Endothelial cell of umbilical vein (primary cell): ENCODE data around the gene PPM1N. TPM values are rescaled to one million over a fixed set of nuclear protein-coding genes. Genes with fewer than 3 reads are reported as not detected.

Source experiments
- BruUV-seq: library from RNA; stranded (reverse); fragments of 400-500 nt; replicated peaks from 2 replicates; lab custom pipeline; 2021; lab: Mats Ljungman, UMichigan
- CTCF ChIA-PET: fragments of 300-600, 350-600 bp; sonication (Branson Sonifier 250); formaldehyde crosslinking; loops from one replicate; lab custom pipeline; 2021; ENCODE audit warnings: antibody characterized with exemption, inconsistent platforms; lab: Charles Lee
- POLR2A ChIA-PET: fragments of 300-600, 350-600 bp; sonication (Branson Sonifier 250); formaldehyde crosslinking; loops from one replicate; lab custom pipeline; 2021; ENCODE audit warnings: antibody characterized with exemption, inconsistent platforms; lab: Charles Lee
- DNase-seq: peaks from one replicate; pipeline ENCODE4 v3.0.0-alpha.2; 2011; ENCODE audit warnings: low read depth, low spot score
- FAIRE-seq: peaks from 2 replicates; lab custom pipeline; 2011; peaks lifted over from hg19 to GRCh38; lab: Jason Lieb, UNC
- H2AFZ ChIP-seq: 2 replicates; pipeline ENCODE4 v1.6.0; 2012; ENCODE audit warnings: low read depth, low read length, control low read depth, inconsistent platforms
- H3K27ac ChIP-seq: 2 replicates; pipeline ENCODE4 v1.5.1; 2011; ENCODE audit warnings: low read depth, mild to moderate bottlenecking, control low read depth, low read length, moderate library complexity; ENCODE audit not compliant: insufficient read depth
- H3K27me3 ChIP-seq, 2 experiments: 2 replicates each; pipeline versions ENCODE4 v1.6.0 to v1.6.1; 2011; ENCODE audit warnings: low read length in 2 of 2, mixed read lengths in 1 of 2; ENCODE audit not compliant: control insufficient read depth in 2 of 2, insufficient read depth in 2 of 2
- H3K36me3 ChIP-seq, 2 experiments: 2 replicates in 1 of 2; 3 replicates in 1 of 2; pipeline ENCODE4 v1.5.1; 2011; ENCODE audit warnings: low read length in 2 of 2, mild to moderate bottlenecking in 1 of 2, moderate library complexity in 1 of 2; ENCODE audit not compliant: control insufficient read depth in 2 of 2, insufficient read depth in 2 of 2; ENCODE audit errors: extremely low read depth in 1 of 2
- H3K4me1 ChIP-seq: 3 replicates; pipeline ENCODE4 v1.5.1; 2011; ENCODE audit warnings: mild to moderate bottlenecking, low read length; ENCODE audit not compliant: control insufficient read depth, insufficient read depth; ENCODE audit errors: extremely low read depth
- H3K4me2 ChIP-seq: 2 replicates; pipeline ENCODE4 v1.6.1; 2011; ENCODE audit warnings: low read length, control low read depth, mixed read lengths; ENCODE audit not compliant: insufficient read depth
- H3K4me3 ChIP-seq, 3 experiments: fragments of 200-600 bp in 1 of 3; sonication (generic), shearing (Covaris generic) in 1 of 3; replicated peaks in 1 of 3; 2 replicates each; pipeline ENCODE4 v1.5.1; 2011 to 2016; ENCODE audit warnings: control low read depth in 3 of 3, low read length in 3 of 3, mild to moderate bottlenecking in 2 of 3, inconsistent platforms in 1 of 3, low read depth in 1 of 3, moderate library complexity in 1 of 3; ENCODE audit not compliant: insufficient read depth in 1 of 3
- H3K79me2 ChIP-seq: 2 replicates; pipeline ENCODE4 v1.6.0; 2012; ENCODE audit warnings: low read length, inconsistent platforms; ENCODE audit not compliant: control insufficient read depth, insufficient read depth
- H3K9ac ChIP-seq: replicated peaks from 2 replicates; pipeline ENCODE3; 2011; ENCODE audit warnings: low read length, control low read depth; ENCODE audit not compliant: insufficient read depth; ENCODE audit errors: extremely low read depth
- H3K9me1 ChIP-seq: replicated peaks from 3 replicates; pipeline ENCODE4 v1.6.0; 2011; ENCODE audit warnings: mild to moderate bottlenecking, low read length; ENCODE audit not compliant: control insufficient read depth, insufficient read depth; ENCODE audit errors: extremely low read depth
- H3K9me3 ChIP-seq: replicated peaks from 2 replicates; pipeline ENCODE4 v1.5.1; 2012; ENCODE audit warnings: low read length, inconsistent platforms; ENCODE audit not compliant: control insufficient read depth, insufficient read depth
- H4K20me1 ChIP-seq: replicated peaks from 2 replicates; pipeline ENCODE3; 2011; ENCODE audit warnings: mild to moderate bottlenecking, low read length; ENCODE audit not compliant: control insufficient read depth, insufficient read depth; ENCODE audit errors: extremely low read depth
- EZH2 ChIP-seq: IDR thresholded peaks from 2 replicates; pipeline ENCODE4 v1.6.1; 2012; ENCODE audit warnings: borderline replicate concordance, low read depth, mild to moderate bottlenecking, moderate library complexity, low read length, inconsistent platforms; ENCODE audit not compliant: severe bottlenecking
- FOS ChIP-seq: IDR thresholded peaks from 2 replicates; pipeline ENCODE4 v1.6.1; 2011; ENCODE audit warnings: mild to moderate bottlenecking, low read length, moderate library complexity, borderline replicate concordance; ENCODE audit not compliant: insufficient read depth
- GATA2 ChIP-seq: IDR thresholded peaks from 2 replicates; pipeline ENCODE4 v1.7.0; 2011; ENCODE audit warnings: low read depth, mild to moderate bottlenecking, moderate library complexity, mixed read lengths, low read length; ENCODE audit not compliant: insufficient read length, insufficient read depth
- JUN ChIP-seq: IDR thresholded peaks from 2 replicates; pipeline ENCODE4 v1.6.1; 2011; ENCODE audit warnings: borderline replicate concordance, low read depth; ENCODE audit not compliant: insufficient read length, insufficient read depth
- MYC ChIP-seq: IDR thresholded peaks from one replicate; pipeline ENCODE4 v1.6.1; 2011; ENCODE audit warnings: mild to moderate bottlenecking, low read depth, low read length
- POLR2A ChIP-seq: IDR thresholded peaks from 2 replicates; pipeline ENCODE4 v1.6.1; 2012; ENCODE audit warnings: low read depth, mild to moderate bottlenecking, control low read depth, low read length
- POLR2AphosphoS5 ChIP-seq: IDR thresholded peaks from 2 replicates; pipeline ENCODE4 v1.6.1; 2012; ENCODE audit warnings: low read depth, mild to moderate bottlenecking, control low read depth, low read length, moderate library complexity; ENCODE audit not compliant: insufficient read depth
- dilution Hi-C: fragments of 300-500 bp; cut with MboI; formaldehyde crosslinking; loops from one replicate; pipeline ENCODE4 v1.15.0; 2019; ENCODE audit warnings: low sequenced_read_pairs; ENCODE audit not compliant: extremely low pct_ligation_motif_present
- intact Hi-C: fragments of 100-400 bp; cut with micrococcal nuclease; formaldehyde crosslinking; loops from one replicate; pipeline ENCODE4 v1.10.0; 2022
- polyA plus RNA-seq, 4 experiments: library from polyadenylated mRNA; depleted of rRNA in 3 of 4; stranded (reverse) in 3 of 4; unstranded in 1 of 4; fragments of >200 nt; gene quantifications; 2 replicates each; pipeline versions ENCODE4 v1.2.1 to v1.2.3, GENCODE V29; 2011 to 2012; ENCODE audit warnings: missing spikeins in 1 of 4
- total RNA-seq: library from RNA; stranded (reverse); gene quantifications from 2 replicates; pipeline ENCODE4 v1.2.3, GENCODE V29; 2021
- TF ChIP-seq, protein P1 (sequence below), 2 donors: IDR thresholded peaks; 1 replicate in 1 of 2; 2 replicates in 1 of 2; pipeline ENCODE4 v1.5.1; 2011; ENCODE audit warnings: low read length in 2 of 2, mild to moderate bottlenecking in 2 of 2, moderate library complexity in 2 of 2, control low read depth in 1 of 2, inconsistent platforms in 1 of 2, low read depth in 1 of 2; ENCODE audit not compliant: insufficient read depth in 1 of 2; ENCODE audit errors: extremely low read depth in 1 of 2
- TF ChIP-seq, protein P2 (sequence below): IDR thresholded peaks from 2 replicates; pipeline ENCODE4 v1.6.1; 2011; ENCODE audit not compliant: insufficient read depth, insufficient read length

Gene PPM1N
- total and polyA plus RNA-seq, 2 donors (not counting 3 experiments of a cell fraction or from before 2014, with no cell fraction given), result 0.40 to 0.48 TPM

DNA sequence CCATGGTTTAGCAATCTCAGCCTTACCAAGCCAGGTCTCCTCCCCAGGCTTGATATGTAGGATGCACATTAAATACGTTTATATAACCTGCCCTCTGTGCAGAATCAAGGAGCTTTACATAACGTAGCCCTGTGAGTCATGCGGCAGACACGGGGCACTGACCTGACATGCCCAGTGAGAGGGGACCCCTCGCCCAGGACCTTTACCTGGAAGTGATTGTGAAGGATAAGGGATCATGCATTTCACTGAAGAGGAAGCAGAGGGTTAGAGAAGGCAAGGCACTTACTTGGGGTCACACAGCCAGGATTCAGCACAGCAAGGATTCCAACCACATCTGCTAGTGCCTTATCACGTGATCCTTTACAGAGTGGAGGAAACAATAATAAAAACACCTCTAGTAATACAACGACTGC, 49.4 kb upstream of the PPM1N start:
- dilution Hi-C loops (no loop called here), intact Hi-C loops (no loop called here)
- H3K4me3 ChIP-seq, result no peak overlapping the region
- no peaks in the 10 kb centered on the region for H3K9me3 ChIP-seq
- DNase-seq (no peak), FAIRE-seq (peak; percentile 21)
- no peaks in the 10 kb centered on the region for H3K36me3 ChIP-seq
- no peak overlapping the region for H3K27ac ChIP-seq
- H4K20me1 ChIP-seq, result no peaks in the 10 kb centered on the region
- no peak overlapping the region for H3K9ac ChIP-seq
- peaks cover 26% of the 10 kb centered on the region for H3K4me1 ChIP-seq
- POLR2A ChIA-PET, result no interaction called here
- peak overlapping the region; percentile 1 for H2AFZ ChIP-seq
- no peak overlapping the region for H3K4me2 ChIP-seq
- TF ChIP-seq JUN, result no peak
- no peak for TF ChIP-seq MYC
- TF ChIP-seq GATA2, result no peak
- TF ChIP-seq FOS, result no peak
- TF ChIP-seq EZH2, result no peak
- TF ChIP-seq POLR2A, result no peak
- TF ChIP-seq POLR2AphosphoS5, result no peak
- TF ChIP-seq, protein P1, sequence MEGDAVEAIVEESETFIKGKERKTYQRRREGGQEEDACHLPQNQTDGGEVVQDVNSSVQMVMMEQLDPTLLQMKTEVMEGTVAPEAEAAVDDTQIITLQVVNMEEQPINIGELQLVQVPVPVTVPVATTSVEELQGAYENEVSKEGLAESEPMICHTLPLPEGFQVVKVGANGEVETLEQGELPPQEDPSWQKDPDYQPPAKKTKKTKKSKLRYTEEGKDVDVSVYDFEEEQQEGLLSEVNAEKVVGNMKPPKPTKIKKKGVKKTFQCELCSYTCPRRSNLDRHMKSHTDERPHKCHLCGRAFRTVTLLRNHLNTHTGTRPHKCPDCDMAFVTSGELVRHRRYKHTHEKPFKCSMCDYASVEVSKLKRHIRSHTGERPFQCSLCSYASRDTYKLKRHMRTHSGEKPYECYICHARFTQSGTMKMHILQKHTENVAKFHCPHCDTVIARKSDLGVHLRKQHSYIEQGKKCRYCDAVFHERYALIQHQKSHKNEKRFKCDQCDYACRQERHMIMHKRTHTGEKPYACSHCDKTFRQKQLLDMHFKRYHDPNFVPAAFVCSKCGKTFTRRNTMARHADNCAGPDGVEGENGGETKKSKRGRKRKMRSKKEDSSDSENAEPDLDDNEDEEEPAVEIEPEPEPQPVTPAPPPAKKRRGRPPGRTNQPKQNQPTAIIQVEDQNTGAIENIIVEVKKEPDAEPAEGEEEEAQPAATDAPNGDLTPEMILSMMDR (IDR thresholded peaks at IDR 0.05; ENCODE audit: extremely low read depth in 1 of 2, insufficient read depth in 1 of 2, low read depth in 1 of 2, low read length in 2 of 2), result no peak
- TF ChIP-seq, protein P2, sequence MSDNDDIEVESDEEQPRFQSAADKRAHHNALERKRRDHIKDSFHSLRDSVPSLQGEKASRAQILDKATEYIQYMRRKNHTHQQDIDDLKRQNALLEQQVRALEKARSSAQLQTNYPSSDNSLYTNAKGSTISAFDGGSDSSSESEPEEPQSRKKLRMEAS, result no peak
- CTCF ChIA-PET, result interaction anchor here (0.7 to 2.3 kb wide), 8 partner anchors 8 to 47 kb away, joined by 3 to 17 read pairs (median 6); partner anchors contain the start of gene FOSB
- no peaks in the 10 kb centered on the region for H3K79me2 ChIP-seq
- no peaks in the 10 kb centered on the region for H3K9me1 ChIP-seq
- BruUV-seq, result no TSS peak
- H3K27me3 ChIP-seq, result no peaks in the 10 kb centered on the region
